HepG2 (cell line): ENCODE data around the gene SPACDR. TPM values are rescaled to one million over a fixed set of nuclear protein-coding genes. Genes with fewer than 3 reads are reported as not detected.
A peak's percentile ranks its signal among the peaks of the same experiment; 100 is the strongest.

Experiments used
- IKZF4 ChIP-seq: sonication (generic); formaldehyde crosslinking; IDR thresholded peaks from 2 replicates; pipeline ENCODE4 v1.5.1; 2020; ENCODE audit warnings: borderline replicate concordance, mild to moderate bottlenecking, low read depth, missing genetic modification reagents; ENCODE audit errors: not compliant biosample characterization
- NFIB ChIP-seq: sonication (generic); formaldehyde crosslinking; IDR thresholded peaks from 2 replicates; pipeline ENCODE4 v1.9.0; 2021; ENCODE audit warnings: missing genetic modification reagents, mild to moderate bottlenecking, borderline replicate concordance
- NKX3-1 ChIP-seq: sonication (generic); formaldehyde crosslinking; IDR thresholded peaks from 2 replicates; pipeline ENCODE4 v1.5.0; 2020; ENCODE audit warnings: missing genetic modification reagents
- ZMYM2 ChIP-seq: sonication (generic); formaldehyde crosslinking; IDR thresholded peaks from 2 replicates; pipeline ENCODE4 v1.8.0; 2022; ENCODE audit warnings: mild to moderate bottlenecking, missing genetic modification reagents
- ZNF292 ChIP-seq: sonication (generic); formaldehyde crosslinking; IDR thresholded peaks from 2 replicates; pipeline ENCODE4 v1.8.1; 2022; ENCODE audit warnings: mild to moderate bottlenecking, low read depth, missing genetic modification reagents, borderline replicate concordance
- ZNF343 ChIP-seq: sonication (generic); formaldehyde crosslinking; IDR thresholded peaks from 2 replicates; pipeline ENCODE4 v1.4.0; 2020; ENCODE audit warnings: mild to moderate bottlenecking, missing genetic modification reagents
- ZNF432 ChIP-seq: sonication (generic); formaldehyde crosslinking; IDR thresholded peaks from 2 replicates; pipeline ENCODE4 v1.5.0; 2020; ENCODE audit warnings: missing genetic modification reagents, mild to moderate bottlenecking, borderline replicate concordance
- ZNF776 ChIP-seq: sonication (generic); formaldehyde crosslinking; IDR thresholded peaks from 2 replicates; pipeline ENCODE4 v1.4.0; 2020; ENCODE audit warnings: mild to moderate bottlenecking, missing genetic modification reagents
- ZSCAN20 ChIP-seq: sonication (generic); formaldehyde crosslinking; IDR thresholded peaks from 2 replicates; pipeline ENCODE4 v1.4.0; 2020; ENCODE audit warnings: missing genetic modification reagents, mild to moderate bottlenecking, borderline replicate concordance
- ZSCAN22 ChIP-seq: sonication (generic); formaldehyde crosslinking; IDR thresholded peaks from 2 replicates; pipeline ENCODE4 v1.4.0; 2020; ENCODE audit warnings: mild to moderate bottlenecking, missing genetic modification reagents
- polyA plus RNA-seq, 8 experiments: library from polyadenylated mRNA; depleted of rRNA in 3 of 8; stranded (reverse) in 7 of 8; unstranded in 1 of 8; fragments of >200 nt; fragmentation: Illumina TruSeq in 4 of 8; extraction: Trizol in 4 of 8; gene quantifications; 2 replicates each; pipeline versions ENCODE4 v1.2.1 to v1.2.3, GENCODE V29; 2011 to 2016; ENCODE audit warnings: low read depth in 4 of 8, missing spikeins in 1 of 8, mixed read lengths in 1 of 8; ENCODE audit not compliant: insufficient read depth in 1 of 8
- total RNA-seq, 5 experiments: library from RNA; depleted of rRNA; stranded (reverse); fragments of >200 nt; fragmentation: Illumina TruSeq; extraction: Trizol; gene quantifications; 2 replicates each; pipeline ENCODE4 v1.2.3, GENCODE V29; 2016; ENCODE audit warnings: low read depth in 1 of 5
- TF ChIP-seq, protein P1 (sequence below), 2 experiments: sonication (generic) in 1 of 2; formaldehyde crosslinking in 1 of 2; IDR thresholded peaks; 2 replicates each; pipeline versions ENCODE4 v1.6.1 to v1.9.0; 2014 to 2022; ENCODE audit warnings: antibody characterized with exemption in 1 of 2, borderline replicate concordance in 1 of 2, inconsistent platforms in 1 of 2, low read depth in 1 of 2, missing genetic modification reagents in 1 of 2
- TF ChIP-seq, protein P2 (sequence below): sonication (generic); formaldehyde crosslinking; IDR thresholded peaks from 2 replicates; pipeline ENCODE4 v1.9.0; 2021; ENCODE audit warnings: missing genetic modification reagents, mild to moderate bottlenecking, borderline replicate concordance
- TF ChIP-seq, protein P3 (sequence below), 2 experiments: fragments of 450-650 bp in 1 of 2; sonication (generic) in 1 of 2; formaldehyde crosslinking; IDR thresholded peaks; 2 replicates each; pipeline versions ENCODE4 v1.5.0 to v1.8.0; 2020 to 2022; ENCODE audit warnings: mild to moderate bottlenecking in 1 of 2, missing genetic modification reagents in 1 of 2
- TF ChIP-seq, protein P4 (sequence below): sonication (generic); formaldehyde crosslinking; IDR thresholded peaks from 2 replicates; pipeline ENCODE4 v1.4.0; 2020; ENCODE audit warnings: missing genetic modification reagents
- TF ChIP-seq, protein P5 (sequence below): IDR thresholded peaks from 2 replicates; pipeline ENCODE4 v1.6.1; 2016; ENCODE audit warnings: control low read depth

Gene SPACDR
- total and polyA plus RNA-seq, 2 of the 13 experiments (the other 11 are each of a cell fraction or from before 2014, with no cell fraction given) = 0.41 TPM; not detected in 1

DNA sequence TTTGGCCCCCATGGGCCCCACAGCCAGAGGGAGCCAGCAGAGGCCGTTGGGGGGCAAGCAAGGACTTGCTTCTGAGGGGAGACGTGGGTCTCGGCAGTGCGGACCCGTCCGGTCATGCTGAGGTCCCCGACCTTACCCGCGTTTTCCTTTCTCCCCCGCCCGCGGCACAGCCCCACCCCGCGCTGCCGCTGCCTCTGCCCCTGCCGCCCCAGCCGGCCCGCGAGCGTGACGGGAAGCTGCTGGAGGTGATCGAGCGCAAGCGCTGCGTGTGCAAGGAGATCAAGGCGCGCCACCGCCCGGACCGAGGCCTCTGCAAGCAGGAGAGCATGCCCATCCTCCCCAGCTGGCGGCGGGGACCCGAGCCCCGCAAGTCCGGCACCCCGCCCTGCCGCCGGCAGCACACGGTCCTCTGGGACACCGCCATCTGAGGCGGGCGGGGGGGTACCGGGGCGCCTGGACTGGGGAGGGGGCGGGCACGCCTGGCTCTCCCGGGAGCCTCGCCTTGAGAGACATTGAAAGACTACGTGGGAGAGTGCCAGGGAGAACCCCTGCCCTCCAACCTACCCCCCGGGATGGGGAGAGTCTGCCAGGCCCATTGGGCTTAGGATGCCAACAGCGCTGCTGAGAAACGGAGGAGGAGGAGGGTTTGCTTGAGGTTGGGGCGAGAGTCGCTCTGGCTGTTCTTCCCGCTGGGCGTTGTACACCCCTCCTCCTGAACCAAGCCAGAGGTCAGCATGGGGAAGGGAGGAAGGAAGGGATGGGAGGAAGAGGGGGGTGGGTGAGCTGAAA is 29.6 kb upstream of the SPACDR start (continued):
- TF ChIP-seq, protein P1, sequence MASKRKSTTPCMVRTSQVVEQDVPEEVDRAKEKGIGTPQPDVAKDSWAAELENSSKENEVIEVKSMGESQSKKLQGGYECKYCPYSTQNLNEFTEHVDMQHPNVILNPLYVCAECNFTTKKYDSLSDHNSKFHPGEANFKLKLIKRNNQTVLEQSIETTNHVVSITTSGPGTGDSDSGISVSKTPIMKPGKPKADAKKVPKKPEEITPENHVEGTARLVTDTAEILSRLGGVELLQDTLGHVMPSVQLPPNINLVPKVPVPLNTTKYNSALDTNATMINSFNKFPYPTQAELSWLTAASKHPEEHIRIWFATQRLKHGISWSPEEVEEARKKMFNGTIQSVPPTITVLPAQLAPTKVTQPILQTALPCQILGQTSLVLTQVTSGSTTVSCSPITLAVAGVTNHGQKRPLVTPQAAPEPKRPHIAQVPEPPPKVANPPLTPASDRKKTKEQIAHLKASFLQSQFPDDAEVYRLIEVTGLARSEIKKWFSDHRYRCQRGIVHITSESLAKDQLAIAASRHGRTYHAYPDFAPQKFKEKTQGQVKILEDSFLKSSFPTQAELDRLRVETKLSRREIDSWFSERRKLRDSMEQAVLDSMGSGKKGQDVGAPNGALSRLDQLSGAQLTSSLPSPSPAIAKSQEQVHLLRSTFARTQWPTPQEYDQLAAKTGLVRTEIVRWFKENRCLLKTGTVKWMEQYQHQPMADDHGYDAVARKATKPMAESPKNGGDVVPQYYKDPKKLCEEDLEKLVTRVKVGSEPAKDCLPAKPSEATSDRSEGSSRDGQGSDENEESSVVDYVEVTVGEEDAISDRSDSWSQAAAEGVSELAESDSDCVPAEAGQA (IDR thresholded peaks at IDR 0.05; ENCODE audit: low read depth) = no peak
- TF ChIP-seq, protein P1 (CRISPR knock-in tag; IDR thresholded peaks at IDR 0.05; ENCODE audit: borderline replicate concordance) = no peak
- TF ChIP-seq ZSCAN20 (CRISPR knock-in tag) (no peak), ZNF432 (no peak), IKZF4 (peak; percentile 49), NFIB (CRISPR knock-in tag) (no peak), ZSCAN22 (CRISPR knock-in tag) (no peak), ZNF776 (CRISPR knock-in tag) (0 out of 2 replicates have a peak, but pooled peaks have one; percentile 49), ZMYM2 (CRISPR knock-in tag) (no peak), ZNF292 (CRISPR knock-in tag) (no peak), NKX3-1 (CRISPR knock-in tag) (no peak), ZNF343 (CRISPR knock-in tag) (0 out of 2 replicates have a peak, but pooled peaks have one; percentile 39)
- TF ChIP-seq, protein P2, sequence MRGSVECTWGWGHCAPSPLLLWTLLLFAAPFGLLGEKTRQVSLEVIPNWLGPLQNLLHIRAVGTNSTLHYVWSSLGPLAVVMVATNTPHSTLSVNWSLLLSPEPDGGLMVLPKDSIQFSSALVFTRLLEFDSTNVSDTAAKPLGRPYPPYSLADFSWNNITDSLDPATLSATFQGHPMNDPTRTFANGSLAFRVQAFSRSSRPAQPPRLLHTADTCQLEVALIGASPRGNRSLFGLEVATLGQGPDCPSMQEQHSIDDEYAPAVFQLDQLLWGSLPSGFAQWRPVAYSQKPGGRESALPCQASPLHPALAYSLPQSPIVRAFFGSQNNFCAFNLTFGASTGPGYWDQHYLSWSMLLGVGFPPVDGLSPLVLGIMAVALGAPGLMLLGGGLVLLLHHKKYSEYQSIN (CRISPR knock-in tag) = no peak
- TF ChIP-seq, protein P3, sequence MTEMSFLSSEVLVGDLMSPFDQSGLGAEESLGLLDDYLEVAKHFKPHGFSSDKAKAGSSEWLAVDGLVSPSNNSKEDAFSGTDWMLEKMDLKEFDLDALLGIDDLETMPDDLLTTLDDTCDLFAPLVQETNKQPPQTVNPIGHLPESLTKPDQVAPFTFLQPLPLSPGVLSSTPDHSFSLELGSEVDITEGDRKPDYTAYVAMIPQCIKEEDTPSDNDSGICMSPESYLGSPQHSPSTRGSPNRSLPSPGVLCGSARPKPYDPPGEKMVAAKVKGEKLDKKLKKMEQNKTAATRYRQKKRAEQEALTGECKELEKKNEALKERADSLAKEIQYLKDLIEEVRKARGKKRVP (CRISPR knock-in tag; IDR thresholded peaks at IDR 0.05) = no peak
- TF ChIP-seq, protein P4, sequence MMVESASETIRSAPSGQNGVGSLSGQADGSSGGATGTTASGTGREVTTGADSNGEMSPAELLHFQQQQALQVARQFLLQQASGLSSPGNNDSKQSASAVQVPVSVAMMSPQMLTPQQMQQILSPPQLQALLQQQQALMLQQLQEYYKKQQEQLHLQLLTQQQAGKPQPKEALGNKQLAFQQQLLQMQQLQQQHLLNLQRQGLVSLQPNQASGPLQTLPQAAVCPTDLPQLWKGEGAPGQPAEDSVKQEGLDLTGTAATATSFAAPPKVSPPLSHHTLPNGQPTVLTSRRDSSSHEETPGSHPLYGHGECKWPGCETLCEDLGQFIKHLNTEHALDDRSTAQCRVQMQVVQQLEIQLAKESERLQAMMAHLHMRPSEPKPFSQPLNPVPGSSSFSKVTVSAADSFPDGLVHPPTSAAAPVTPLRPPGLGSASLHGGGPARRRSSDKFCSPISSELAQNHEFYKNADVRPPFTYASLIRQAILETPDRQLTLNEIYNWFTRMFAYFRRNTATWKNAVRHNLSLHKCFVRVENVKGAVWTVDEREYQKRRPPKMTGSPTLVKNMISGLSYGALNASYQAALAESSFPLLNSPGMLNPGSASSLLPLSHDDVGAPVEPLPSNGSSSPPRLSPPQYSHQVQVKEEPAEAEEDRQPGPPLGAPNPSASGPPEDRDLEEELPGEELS (CRISPR knock-in tag) = no peak
- TF ChIP-seq, protein P5, sequence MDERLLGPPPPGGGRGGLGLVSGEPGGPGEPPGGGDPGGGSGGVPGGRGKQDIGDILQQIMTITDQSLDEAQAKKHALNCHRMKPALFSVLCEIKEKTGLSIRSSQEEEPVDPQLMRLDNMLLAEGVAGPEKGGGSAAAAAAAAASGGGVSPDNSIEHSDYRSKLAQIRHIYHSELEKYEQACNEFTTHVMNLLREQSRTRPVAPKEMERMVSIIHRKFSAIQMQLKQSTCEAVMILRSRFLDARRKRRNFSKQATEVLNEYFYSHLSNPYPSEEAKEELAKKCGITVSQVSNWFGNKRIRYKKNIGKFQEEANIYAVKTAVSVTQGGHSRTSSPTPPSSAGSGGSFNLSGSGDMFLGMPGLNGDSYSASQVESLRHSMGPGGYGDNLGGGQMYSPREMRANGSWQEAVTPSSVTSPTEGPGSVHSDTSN = no peak
